ENCODE measurements around the gene MALAT1. TPM values are rescaled to one million over a fixed set of nuclear protein-coding genes. Genes with fewer than 3 reads are reported as not detected.

MALAT1 gene
- total and polyA plus RNA-seq, 2 of the 13 experiments (the other 11 are each of a cell fraction or from before 2014, with no cell fraction given): 143 to 1,237 TPM

GRCh38 chr11:65454311-65454695 lies 44.5 kb upstream of the MALAT1 start:
- no peaks in the 10 kb centered on the region for H4K20me1 ChIP-seq (ENCODE audit: insufficient read depth, low read length)
- peak; percentile 10 for ATAC-seq
- no peak for TF ChIP-seq ZGPAT (CRISPR knock-in tag; IDR thresholded peaks at IDR 0.05)
- TF ChIP-seq ZMAT3 (CRISPR knock-in tag; conservative IDR thresholded peaks at IDR 0.05): 0 out of 2 replicates have a peak, but pooled peaks have one; percentile 2
- no peak for TF ChIP-seq LCORL (IDR thresholded peaks at IDR 0.05)
- TF ChIP-seq LCORL (CRISPR knock-in tag; IDR thresholded peaks at IDR 0.05): 0 out of 2 replicates have a peak, but pooled peaks have one; percentile 11
- no peak for TF ChIP-seq ZBTB8A (CRISPR knock-in tag; IDR thresholded peaks at IDR 0.05; ENCODE audit: borderline replicate concordance, low read depth)
- no peak for TF ChIP-seq ZNF83 (CRISPR knock-in tag; IDR thresholded peaks at IDR 0.05; ENCODE audit: borderline replicate concordance)
- TF ChIP-seq ZNF766 (CRISPR knock-in tag; IDR thresholded peaks at IDR 0.05; ENCODE audit: borderline replicate concordance): 0 out of 2 replicates have a peak, but pooled peaks have one; percentile 12
- TF ChIP-seq ZFP36L1 (CRISPR knock-in tag; IDR thresholded peaks at IDR 0.05): 0 out of 2 replicates have a peak, but pooled peaks have one; percentile 20
- TF ChIP-seq HDAC1 (CRISPR knock-in tag; IDR thresholded peaks at IDR 0.05): no peak
- peak overlapping the region; percentile 55; the same call in 1 of the 2 replicates for H3K9ac ChIP-seq (ENCODE audit: insufficient read depth, low read depth, low read length)
- DNase-seq (ENCODE audit: low spot score): no peak
- no peaks in the 10 kb centered on the region for H3K79me2 ChIP-seq (ENCODE audit: insufficient read depth, low read length)
- H3K36me3 ChIP-seq (replicated peaks in 1 of 2; ENCODE audit: control insufficient read depth in 1 of 2, insufficient read depth in 2 of 2, low read length in 2 of 2): no peaks in the 10 kb centered on the region
- H3K4me3 ChIP-seq (replicated peaks in 1 of 3; ENCODE audit: insufficient read depth in 1 of 3, low read depth in 2 of 3, low read length in 3 of 3): peak overlapping the region; percentile 56 to 75 (median 61)
- H3K9me3 ChIP-seq (ENCODE audit: low read length): no peaks in the 10 kb centered on the region
- BruUV-seq (replicated peaks): no TSS peak
- intact Hi-C loops (cut with micrococcal nuclease; ENCODE audit: unreplicated experiment) (no loop called here), in situ Hi-C loops (cut with HindIII; ENCODE audit: extremely low pct_ligation_motif_present, low pct_unique_long_range_greater_than_20kb) (loop anchor here (10.0 kb wide), 1 partner anchor 50 kb away; no protein-coding TSS in a partner anchor)
- peak overlapping the region; percentile 97 for H3K4me2 ChIP-seq (ENCODE audit: low read depth, low read length)
- H2AFZ ChIP-seq (ENCODE audit: low read length): no peak overlapping the region
- CTCF ChIA-PET (ENCODE audit: low intra/inter-chr PET ratio, low total read pairs): no interaction called here
- H3K27ac ChIP-seq (ENCODE audit: extremely low read length, insufficient read depth, low read length): no peak overlapping the region
- peaks cover 58% of the 10 kb centered on the region for H3K4me1 ChIP-seq (ENCODE audit: insufficient read depth, low read length)
- no peak for FAIRE-seq
- POLR2A ChIA-PET: interaction anchor here (0.8 to 1.1 kb wide), 2 partner anchors 23 to 45 kb away, joined by 3 read pairs; partner anchors contain the start of gene MALAT1
- H3K27me3 ChIP-seq (ENCODE audit: control insufficient read depth in 1 of 2, insufficient read depth in 2 of 2, low read length in 2 of 2): no peaks in the 10 kb centered on the region
- 45% methylated on average over 10 of the region's 10 CpGs for WGBS (ENCODE audit: low lambda C conversion rate)

All from HepG2 (cell line).